ENCODE measurements around the gene SMIM5.

The SMIM5 gene

GRCh38 chr17:75622771-75623273, 10.4 kb upstream of the SMIM5 start:
- in situ Hi-C loops (cut with HindIII; ENCODE audit: low sequenced_read_pairs) = no loop called here

GRCh38 chr17:75623386-75623785, 9.8 kb upstream of the SMIM5 start:
- in situ Hi-C loops (cut with HindIII; ENCODE audit: low sequenced_read_pairs) = no loop called here

DNA sequence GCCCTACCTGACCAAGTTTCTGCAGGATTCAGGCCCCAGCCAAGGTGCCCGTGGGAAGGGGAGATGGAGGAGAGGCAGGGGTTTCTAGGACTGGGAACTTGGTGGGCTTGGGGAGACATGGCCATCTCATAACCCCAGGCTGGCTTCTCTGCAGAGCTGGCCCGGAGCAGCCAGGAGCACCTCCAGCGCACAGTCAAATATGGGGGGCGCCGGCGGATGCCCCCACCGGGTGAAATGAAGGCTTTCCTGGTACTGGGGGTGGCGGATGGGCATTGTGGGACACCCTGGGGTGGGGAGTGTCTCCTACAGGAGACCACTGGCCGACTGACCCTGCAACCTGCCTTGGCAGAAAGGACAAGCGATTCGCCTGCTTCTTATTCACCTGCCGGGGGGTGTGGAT, 9.2 kb upstream of the SMIM5 start:
- in situ Hi-C loops (cut with HindIII; ENCODE audit: low sequenced_read_pairs) = no loop called here

DNA sequence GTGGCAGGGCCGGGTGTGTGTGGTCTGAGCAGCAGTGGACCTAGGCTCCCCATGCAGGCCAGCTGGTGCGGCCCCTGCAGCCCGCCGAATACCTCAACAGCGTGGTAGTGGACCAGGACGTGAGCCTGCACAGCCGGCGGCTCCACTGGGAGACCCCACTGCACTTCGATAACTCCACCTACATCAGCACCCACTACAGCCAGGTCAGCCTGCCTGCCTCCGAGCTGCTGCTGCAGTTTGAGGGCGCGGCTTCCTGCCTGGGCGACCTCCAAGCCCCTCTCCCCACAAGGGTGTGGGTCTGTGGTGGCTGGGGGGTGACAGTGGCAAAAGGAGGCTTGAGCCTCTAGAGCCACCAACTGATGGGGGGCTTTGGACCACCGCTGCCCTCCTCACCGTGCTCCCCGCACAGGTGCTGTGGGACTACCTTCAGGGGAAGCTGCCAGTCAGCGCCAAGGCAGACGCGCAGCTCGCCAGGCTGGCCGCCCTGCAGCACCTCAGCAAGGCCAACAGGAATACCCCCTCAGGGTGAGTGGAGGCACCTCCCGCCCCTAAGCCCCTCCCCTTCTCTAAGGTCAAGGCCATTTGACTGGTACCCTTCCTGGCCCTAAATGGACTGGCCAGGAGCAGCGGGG, 8.4 kb upstream of the SMIM5 start:
- in situ Hi-C loops (cut with HindIII; ENCODE audit: low sequenced_read_pairs) = no loop called here

DNA sequence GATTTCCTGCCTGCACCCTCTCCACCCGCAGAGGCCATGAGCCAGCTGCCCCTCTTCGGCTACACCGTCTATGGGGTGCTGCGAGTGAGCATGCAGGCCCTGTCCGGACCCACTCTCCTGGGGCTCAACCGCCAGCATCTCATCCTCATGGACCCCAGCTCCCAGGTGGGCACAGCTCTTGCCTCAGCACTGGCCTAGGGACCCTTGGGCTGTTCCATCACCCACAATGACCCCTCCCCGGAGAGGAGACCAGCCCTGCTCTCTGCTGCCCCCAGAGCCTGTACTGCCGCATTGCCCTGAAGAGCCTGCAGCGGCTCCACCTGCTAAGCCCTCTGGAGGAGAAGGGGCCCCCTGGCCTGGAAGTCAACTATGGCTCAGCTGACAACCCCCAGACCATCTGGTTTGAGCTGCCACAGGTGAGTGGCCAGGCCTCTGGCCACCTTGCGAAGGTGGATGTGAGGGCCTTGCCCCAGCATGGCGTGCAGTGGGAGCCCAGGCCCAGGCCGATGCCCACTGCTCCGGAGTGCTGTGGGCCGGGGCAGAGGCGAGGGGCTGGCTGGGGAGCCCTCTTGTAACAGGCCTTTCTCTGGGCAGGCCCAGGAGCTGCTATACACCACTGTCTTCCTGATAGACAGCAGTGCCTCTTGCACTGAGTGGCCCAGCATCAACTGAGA, 7.3 kb upstream of the SMIM5 start:
- in situ Hi-C loops (cut with HindIII; ENCODE audit: low sequenced_read_pairs) = no loop called here

GRCh38 chr17:75626496-75627038, 6.7 kb upstream of the SMIM5 start:
- in situ Hi-C loops (cut with HindIII; ENCODE audit: low sequenced_read_pairs) = no loop called here

DNA sequence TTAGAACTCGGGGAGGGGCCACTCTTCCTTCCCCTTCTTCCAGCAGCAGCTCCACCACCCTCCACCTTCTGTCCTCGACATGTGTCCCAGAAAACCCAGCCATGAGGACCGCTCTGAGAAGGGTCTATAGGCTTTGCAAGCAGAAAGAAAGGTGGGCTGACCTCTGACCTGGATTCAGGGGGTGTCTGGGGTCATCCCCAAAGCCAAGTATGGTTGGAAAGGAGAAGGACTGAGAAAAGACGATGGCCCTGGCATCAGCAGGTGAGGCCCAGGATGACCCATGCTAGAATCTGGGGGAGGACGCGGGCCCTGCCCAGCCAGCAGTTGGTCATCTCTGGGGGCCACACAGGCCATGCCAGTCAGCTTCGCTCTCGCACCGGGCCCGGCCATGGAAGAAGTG, 6.1 kb upstream of the SMIM5 start:
- in situ Hi-C loops (cut with HindIII; ENCODE audit: low sequenced_read_pairs) = no loop called here

DNA sequence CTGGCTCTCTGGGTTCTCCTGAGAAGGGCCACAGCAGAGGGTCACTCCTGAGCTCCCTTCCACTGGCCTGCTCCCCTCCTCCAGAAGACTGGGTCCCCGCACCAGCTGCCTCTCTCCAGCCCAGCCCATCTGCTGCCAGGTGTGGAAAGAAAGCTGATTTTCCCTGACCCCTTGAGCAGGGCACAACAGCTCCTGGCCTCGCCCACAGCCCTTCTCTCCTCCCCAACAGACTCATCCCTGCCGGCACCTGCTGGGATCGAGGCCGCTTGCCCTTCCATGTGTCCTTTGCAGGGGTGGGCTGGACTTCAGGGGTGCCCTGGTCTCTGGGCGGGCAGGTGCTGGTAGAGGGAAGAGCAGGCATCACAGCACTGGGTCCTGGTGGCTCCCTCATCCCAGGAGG, 4.8 kb upstream of the SMIM5 start:
- in situ Hi-C loops (cut with HindIII; ENCODE audit: low sequenced_read_pairs) = no loop called here

DNA sequence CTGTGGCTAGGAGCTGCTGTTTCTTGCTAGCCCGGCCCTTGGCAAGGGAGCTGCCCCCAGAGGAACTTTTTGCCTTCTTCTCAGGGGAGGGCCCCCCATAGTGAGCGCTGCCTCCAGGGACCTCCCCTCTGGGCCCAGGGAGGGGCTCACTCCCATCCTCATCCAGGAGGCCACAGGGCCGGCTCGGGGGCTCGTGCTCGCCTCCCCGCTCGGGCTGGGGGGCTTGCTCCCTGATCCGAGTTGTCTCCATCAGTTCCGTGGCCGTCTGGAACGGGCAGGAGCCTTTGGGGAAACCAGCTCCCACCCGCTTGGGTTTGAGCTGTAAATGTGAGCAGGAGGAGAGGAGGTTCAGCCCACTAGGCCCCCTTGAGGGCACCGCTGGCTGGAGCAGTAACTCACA, 4.1 kb upstream of the SMIM5 start:
- in situ Hi-C loops (cut with HindIII; ENCODE audit: low sequenced_read_pairs) = no loop called here

GRCh38 chr17:75630071-75630917, 2.9 kb upstream of the SMIM5 start:
- in situ Hi-C loops (cut with HindIII; ENCODE audit: low sequenced_read_pairs) = no loop called here

GRCh38 chr17:75631353-75631752, 1.9 kb upstream of the SMIM5 start:
- in situ Hi-C loops (cut with HindIII; ENCODE audit: low sequenced_read_pairs) = no loop called here

- in situ Hi-C loops (cut with HindIII; ENCODE audit: low sequenced_read_pairs) = no loop called here
Measured at GRCh38 chr17:75632428-75632827, 806 bp upstream of the SMIM5 start.

DNA sequence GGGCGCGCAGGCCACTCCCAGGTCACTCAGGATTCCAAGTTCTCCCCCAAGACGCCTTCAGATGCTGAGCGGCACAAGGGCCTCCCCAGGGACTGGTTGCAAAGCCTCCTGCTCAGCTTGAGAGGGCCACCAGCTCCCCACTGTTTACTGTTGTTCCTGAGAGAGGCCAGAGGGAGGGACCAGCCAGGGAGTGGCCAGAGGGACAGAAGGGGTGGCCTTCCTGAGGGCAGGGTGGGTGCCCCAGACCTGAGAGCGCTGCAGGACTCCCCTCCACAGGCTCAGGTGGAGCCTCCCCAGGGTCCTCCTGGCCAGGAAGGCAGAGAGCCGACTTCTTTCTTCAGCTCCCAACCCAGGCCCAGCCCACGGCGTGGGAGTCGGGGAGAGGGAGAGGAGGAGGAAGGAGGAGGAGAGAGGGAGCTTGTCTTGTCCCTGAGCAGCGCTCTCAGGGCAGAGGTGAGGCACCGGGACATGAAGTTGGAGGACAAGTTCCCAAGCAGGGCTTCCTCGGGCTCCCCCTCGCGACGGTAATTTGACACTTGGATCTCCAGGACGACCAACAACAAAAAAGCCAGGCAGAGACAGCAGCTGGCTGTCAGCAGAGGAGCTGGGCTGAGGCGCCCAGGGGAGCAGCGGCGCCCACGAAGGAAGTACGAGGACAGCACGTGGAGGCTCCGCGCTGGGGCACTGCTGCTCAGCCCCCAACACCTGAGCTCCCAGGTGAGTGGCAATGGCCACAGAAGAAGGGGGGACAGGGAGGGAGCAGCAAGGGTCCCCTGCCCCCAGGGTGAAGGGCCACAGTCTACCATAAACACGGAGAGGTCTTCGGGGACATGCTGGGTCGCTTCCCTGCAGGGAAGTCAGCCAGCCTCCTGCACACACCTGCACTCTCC, 497 bp downstream of the SMIM5 start:
- in situ Hi-C loops (cut with HindIII; ENCODE audit: low sequenced_read_pairs) = no loop called here

DNA sequence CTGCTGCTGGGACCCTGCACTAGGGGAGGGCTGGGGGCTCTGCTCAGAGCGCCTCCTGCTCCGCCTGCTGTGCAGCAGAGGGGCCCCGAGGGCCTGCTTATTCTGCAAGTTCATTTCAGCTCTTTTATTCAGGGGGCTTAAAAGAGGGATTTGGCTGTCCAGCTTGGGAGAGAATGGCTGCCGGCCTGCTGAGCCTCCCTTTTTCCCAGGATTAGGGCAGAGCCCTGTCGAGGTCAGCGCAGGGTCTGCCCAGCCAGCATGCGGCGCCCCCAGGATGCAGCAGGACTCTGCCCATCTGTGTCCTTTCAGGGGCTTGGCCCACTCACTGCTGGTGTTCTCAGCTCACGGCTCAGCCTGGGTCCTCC, 1.1 kb downstream of the SMIM5 start:
- in situ Hi-C loops (cut with HindIII; ENCODE audit: low sequenced_read_pairs) = no loop called here

GRCh38 chr17:75634754-75635609, 1.7 kb downstream of the SMIM5 start:
- in situ Hi-C loops (cut with HindIII; ENCODE audit: low sequenced_read_pairs) = no loop called here

DNA sequence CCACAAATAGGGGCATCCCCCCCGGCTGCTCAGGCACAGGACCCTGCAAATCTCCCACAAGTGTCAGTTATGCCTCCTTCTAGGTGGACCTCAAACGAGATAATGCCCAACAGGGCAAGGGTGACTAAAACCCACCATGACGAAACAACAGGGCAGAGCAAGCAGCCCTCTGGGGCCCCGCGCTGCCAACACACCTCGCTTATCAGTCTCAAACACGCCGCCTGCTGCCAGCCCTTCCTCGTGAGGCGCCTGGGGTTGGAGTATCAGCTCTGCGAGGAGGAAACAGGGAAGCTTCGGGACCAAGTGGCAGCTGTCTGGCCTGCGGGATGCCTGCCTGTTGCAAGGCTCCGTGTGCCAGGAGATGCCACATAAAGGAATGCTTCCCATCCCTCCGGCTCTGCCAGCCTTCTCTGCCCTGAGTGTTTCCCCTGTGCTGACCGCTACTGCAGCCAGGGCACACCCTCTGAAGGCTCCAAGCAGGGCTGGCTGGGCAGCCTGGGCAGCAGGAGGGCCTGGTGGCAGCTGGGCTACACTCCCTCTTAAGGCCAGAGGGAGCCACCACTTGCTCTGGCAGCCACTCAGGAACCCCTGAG, 2.5 kb downstream of the SMIM5 start:
- in situ Hi-C loops (cut with HindIII; ENCODE audit: low sequenced_read_pairs) = no loop called here

- in situ Hi-C loops (cut with HindIII; ENCODE audit: low sequenced_read_pairs) = no loop called here
Measured at GRCh38 chr17:75636381-75637142, 3.3 kb downstream of the SMIM5 start.

- in situ Hi-C loops (cut with HindIII; ENCODE audit: low sequenced_read_pairs) = no loop called here
Measured at GRCh38 chr17:75637143-75637538, 3.9 kb downstream of the SMIM5 start.

- in situ Hi-C loops (cut with HindIII; ENCODE audit: low sequenced_read_pairs) = no loop called here
Measured at GRCh38 chr17:75637551-75637950, 4.3 kb downstream of the SMIM5 start.

All from endothelial cell of hepatic sinusoid (primary cell).